Uterus (tissue), 2 donors: Measurements from ENCODE around the gene WDTC1.
"Not testable (repeated sequence)": the region's sequence is repeated elsewhere in the genome, so short reads cannot be mapped to it uniquely, and the experiment has no call there.

Source experiments
- CTCF ChIP-seq, 4 experiments: fragments of 200-600 bp in 2 of 4; fragments of 450-650 bp in 2 of 4; sonication (generic) in 2 of 4; IDR thresholded peaks; one replicate each; pipeline ENCODE4 v1.5.1; 2016 to 2019; ENCODE audit warnings: antibody characterized with exemption in 4 of 4, mild to moderate bottlenecking in 2 of 4, moderate library complexity in 1 of 4
- POLR2A ChIP-seq, 2 donors: fragments of 450-650 bp; IDR thresholded peaks; one replicate each; pipeline ENCODE4 v1.6.1; 2016; ENCODE audit warnings: antibody characterized with exemption in 2 of 2, mild to moderate bottlenecking in 1 of 2, moderate library complexity in 1 of 2

DNA sequence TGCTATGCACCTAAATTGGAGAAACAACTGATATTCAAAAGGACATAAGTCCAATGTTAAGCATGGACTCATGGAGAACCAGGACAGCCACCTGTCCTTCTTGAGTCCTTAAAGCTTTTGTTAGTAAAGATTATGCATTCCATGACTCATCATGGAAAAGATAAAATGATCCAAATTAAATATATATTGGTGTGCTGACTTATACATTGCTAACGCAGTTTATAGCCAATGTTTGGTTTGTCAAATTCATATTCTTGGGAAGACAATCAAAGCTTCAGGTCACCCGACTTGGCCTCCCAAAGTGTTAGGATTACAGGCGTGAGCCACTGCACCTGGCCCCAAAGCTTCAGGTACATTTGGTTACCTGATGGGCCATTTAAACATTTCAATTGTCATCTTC is 49.8 kb upstream of the WDTC1 start:
- not testable (repeated sequence) for TF ChIP-seq CTCF, POLR2A (IDR thresholded peaks at IDR 0.05)
